ENCODE measurements around the gene CPT1A.

Gene CPT1A

DNA sequence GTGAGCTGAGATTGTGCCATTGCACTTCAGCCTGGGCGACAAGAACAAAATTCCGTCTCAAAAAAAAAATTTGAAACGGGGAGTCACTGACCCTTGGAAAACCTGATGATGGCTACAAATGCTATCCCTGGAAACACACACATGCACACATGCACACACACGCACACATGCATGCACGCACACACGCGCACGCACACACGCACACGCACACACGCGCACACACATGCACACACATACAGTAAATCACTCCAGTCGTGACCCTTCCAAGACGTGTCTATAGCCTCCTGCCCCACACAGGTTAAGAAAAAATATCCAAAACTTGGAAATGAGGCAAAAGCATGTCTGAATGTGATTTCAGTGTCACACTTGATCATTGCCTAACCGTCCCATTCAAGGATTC is 6.7 kb upstream of the CPT1A start:
- no peak for TF ChIP-seq ZFX (IDR thresholded peaks at IDR 0.05)
- H3K27ac ChIP-seq = peak overlapping the region; percentile 43

DNA sequence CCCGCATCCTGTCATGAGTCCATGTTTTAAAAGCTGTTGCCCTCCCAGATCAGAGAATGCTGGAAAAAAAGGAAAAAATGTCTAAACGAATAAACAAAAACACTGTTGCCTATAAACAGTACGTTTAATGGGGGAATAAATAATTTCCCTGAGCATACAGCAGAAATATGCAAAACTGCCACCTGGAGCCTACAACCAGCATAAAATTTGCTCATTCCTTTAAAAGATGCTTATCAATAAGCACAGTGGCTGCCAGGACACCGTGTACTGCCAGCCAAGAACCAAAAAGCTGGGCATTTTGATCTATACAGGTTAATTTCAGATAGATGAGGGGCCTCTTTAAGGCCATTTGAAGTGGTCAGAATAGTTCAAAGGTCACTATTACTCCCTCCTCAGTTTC is 5.7 kb upstream of the CPT1A start:
- TF ChIP-seq CTCF (conservative IDR thresholded peaks at IDR 0.05) = no peak
- peak overlapping the region; percentile 43 for H3K27ac ChIP-seq

DNA sequence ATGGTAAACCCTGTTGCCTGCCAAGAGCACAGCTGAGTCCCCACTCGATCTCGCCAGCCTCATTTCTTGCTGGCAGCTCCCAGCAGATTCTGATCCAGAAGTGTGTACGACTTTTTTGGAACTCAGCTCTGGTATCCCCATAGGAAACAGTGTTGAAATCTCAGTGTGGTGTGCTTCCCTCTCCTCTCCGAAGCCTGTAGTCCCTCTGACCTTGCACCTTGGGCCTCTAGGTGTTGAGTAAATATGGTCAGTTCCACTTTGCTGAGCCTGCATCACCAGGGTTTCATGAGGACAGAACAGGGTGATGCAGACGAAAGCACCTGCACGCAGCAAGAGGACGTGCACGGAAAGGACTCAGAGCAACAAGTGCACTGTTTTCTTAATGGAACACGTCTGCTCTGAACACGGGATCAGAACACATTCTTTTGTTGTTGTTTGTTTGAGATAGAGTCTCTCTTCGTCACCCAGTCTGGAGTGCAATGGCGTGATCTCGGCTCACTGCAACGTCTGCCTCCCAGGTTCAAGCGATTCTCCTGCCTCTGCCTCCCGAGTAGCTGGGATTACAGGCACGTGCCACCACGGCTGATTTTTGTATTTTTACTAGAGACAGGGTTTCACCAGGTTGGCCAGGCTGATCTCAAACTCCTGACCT is 3.8 kb upstream of the CPT1A start:
- no peak overlapping the region for H3K27ac ChIP-seq
- TF ChIP-seq CTCF (conservative IDR thresholded peaks at IDR 0.05) = no peak
- no peak for TF ChIP-seq ZFX (IDR thresholded peaks at IDR 0.05)

DNA sequence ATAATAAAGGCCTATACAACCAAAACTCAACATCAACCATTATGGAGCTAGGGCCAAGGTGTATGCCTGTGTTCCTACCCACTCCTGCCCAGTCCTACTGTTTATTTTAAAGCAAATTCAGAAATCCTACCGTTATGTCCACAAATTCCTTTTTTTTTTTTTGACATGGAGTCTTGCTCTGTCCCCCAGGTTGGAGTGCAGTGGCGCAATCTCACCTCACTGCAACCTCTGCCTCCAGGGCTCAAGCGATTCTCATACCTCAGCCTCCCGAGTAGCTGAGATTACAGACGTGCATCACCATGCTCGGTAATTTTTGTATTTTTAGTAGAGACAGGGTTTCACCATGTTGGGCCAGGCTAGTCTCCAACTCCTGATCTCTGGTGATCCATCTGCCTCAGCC is 3.1 kb upstream of the CPT1A start:
- no peak overlapping the region for H3K27ac ChIP-seq
- no peak for TF ChIP-seq CTCF (conservative IDR thresholded peaks at IDR 0.05)
- no peak for TF ChIP-seq ZFX (IDR thresholded peaks at IDR 0.05)

DNA sequence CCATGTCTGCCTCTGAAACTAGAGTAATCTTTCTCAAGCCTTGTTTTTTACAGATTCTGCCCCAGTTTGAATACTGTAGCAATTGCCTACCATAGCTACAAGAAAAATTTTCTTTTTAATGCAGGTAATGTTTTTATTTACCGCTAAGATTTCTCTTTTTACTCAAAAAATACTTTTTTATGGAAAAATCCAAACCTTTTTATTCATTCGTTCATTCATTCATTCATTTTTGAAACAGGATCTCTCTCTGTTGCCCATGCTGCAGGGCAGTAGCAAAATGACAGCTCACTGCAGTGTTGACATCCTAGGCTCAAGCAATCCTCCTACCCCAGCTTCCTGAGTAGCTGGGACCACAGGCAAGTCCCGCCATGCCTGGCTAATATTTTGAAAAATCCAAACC is 2.7 kb upstream of the CPT1A start:
- TF ChIP-seq CTCF (conservative IDR thresholded peaks at IDR 0.05) (no peak), ZFX (IDR thresholded peaks at IDR 0.05) (no peak)
- H3K27ac ChIP-seq = peak overlapping the region; percentile 49

- TF ChIP-seq ZFX (IDR thresholded peaks at IDR 0.05) = no peak
- TF ChIP-seq CTCF (conservative IDR thresholded peaks at IDR 0.05) = no peak; the same call in 1 of the 2 replicates
- peak overlapping the region; percentile 49 for H3K27ac ChIP-seq
Measured at GRCh38 chr11:68843703-68844312, 2.1 kb upstream of the CPT1A start.

DNA sequence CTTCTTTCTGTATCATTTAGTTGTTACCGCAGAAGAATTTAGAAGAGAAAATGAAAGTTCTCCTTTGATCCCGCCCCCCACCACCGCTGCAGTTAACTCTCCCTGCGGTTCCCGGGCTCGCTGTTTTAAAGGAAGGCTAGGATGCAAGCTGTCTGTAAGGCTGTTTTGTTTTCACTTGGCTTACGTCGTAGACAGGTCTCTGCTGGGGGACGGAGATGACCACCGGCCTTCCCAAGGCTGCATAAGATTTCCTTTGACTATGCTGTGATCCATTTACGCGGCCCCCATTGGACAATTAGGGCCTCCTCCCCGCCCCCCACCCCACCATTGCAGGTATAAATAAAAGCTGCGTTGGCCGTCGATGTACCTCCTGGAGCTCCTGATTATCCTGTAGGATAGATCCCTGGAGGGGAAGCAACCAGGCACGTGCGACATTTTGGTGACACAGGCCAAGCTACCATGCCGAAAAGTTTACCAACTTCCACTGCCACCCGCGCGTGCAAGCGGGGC is 1.4 kb upstream of the CPT1A start:
- H3K27ac ChIP-seq = peak overlapping the region; percentile 49; the same call in 1 of the 2 replicates
- TF ChIP-seq ZFX (IDR thresholded peaks at IDR 0.05) = no peak
- TF ChIP-seq CTCF (conservative IDR thresholded peaks at IDR 0.05) = no peak

All from C4-2B (cell line).